ENCODE data around the gene UBR4.

UBR4 gene

GRCh38 chr1:19204446-19205266, 5.4 kb downstream of the UBR4 start:
- H3K27ac ChIP-seq = peak overlapping the region; percentile 51; the same call in 1 of the 2 replicates
- TF ChIP-seq CTCF (conservative IDR thresholded peaks at IDR 0.05) = no peak

- H3K27ac ChIP-seq = peak overlapping the region; percentile 51
- TF ChIP-seq CTCF (conservative IDR thresholded peaks at IDR 0.05) = no peak
Measured at GRCh38 chr1:19203440-19203839, 6.6 kb downstream of the UBR4 start.

GRCh38 chr1:19202396-19202795, 7.7 kb downstream of the UBR4 start:
- TF ChIP-seq CTCF (conservative IDR thresholded peaks at IDR 0.05) = no peak
- peak overlapping the region; percentile 51 for H3K27ac ChIP-seq

- peak overlapping the region; percentile 57 for H3K27ac ChIP-seq
- TF ChIP-seq CTCF (conservative IDR thresholded peaks at IDR 0.05) = no peak
Measured at GRCh38 chr1:19199969-19200604, 10.0 kb downstream of the UBR4 start.

GRCh38 chr1:19199329-19199968, 10.6 kb downstream of the UBR4 start:
- peak overlapping the region; percentile 57 for H3K27ac ChIP-seq

GRCh38 chr1:19198820-19199219, 11.2 kb downstream of the UBR4 start:
- TF ChIP-seq CTCF (conservative IDR thresholded peaks at IDR 0.05) = no peak
- H3K27ac ChIP-seq = peak overlapping the region; percentile 57

More at GRCh38 chr1:19199329-19199968, 10.6 kb downstream of the UBR4 start:
- no peak for TF ChIP-seq CTCF (conservative IDR thresholded peaks at IDR 0.05)

GRCh38 chr1:19197845-19198244, 12.2 kb downstream of the UBR4 start:
- H3K27ac ChIP-seq = no peak overlapping the region
- no peak for TF ChIP-seq CTCF (conservative IDR thresholded peaks at IDR 0.05)

All from VCaP (cell line).